NCI-H1930 (cell line): Measurements from ENCODE around the gene KCNMA1.

Source experiments
- DNase-seq, 2 experiments: peaks; one replicate each; lab custom pipeline; 2025; lab: John Stamatoyannopoulos, UW

KCNMA1 gene

GRCh38 chr10:77507291-77507880, 130.2 kb downstream of the KCNMA1 start:
- no peak for DNase-seq

GRCh38 chr10:77506517-77507200, 130.9 kb downstream of the KCNMA1 start:
- DNase-seq = no peak

- no peak for DNase-seq
Observed at GRCh38 chr10:77505431-77506334, 131.9 kb downstream of the KCNMA1 start.

GRCh38 chr10:77504873-77505257, 132.7 kb downstream of the KCNMA1 start:
- no peak for DNase-seq

- DNase-seq = no peak
Observed at GRCh38 chr10:77504196-77504872, 133.3 kb downstream of the KCNMA1 start.

GRCh38 chr10:77501846-77502261, 135.8 kb downstream of the KCNMA1 start:
- no peak for DNase-seq

GRCh38 chr10:77501152-77501845, 136.3 kb downstream of the KCNMA1 start:
- DNase-seq = no peak

- DNase-seq = no peak
Observed at GRCh38 chr10:77500754-77501151, 136.9 kb downstream of the KCNMA1 start.

GRCh38 chr10:77498829-77499228, 138.8 kb downstream of the KCNMA1 start:
- DNase-seq = no peak

- no peak for DNase-seq
Observed at GRCh38 chr10:77498210-77498609, 139.4 kb downstream of the KCNMA1 start.

GRCh38 chr10:77497748-77498147, 139.9 kb downstream of the KCNMA1 start:
- no peak for DNase-seq

- no peak for DNase-seq
Observed at GRCh38 chr10:77496941-77497420, 140.6 kb downstream of the KCNMA1 start.

GRCh38 chr10:77494756-77495541, 142.7 kb downstream of the KCNMA1 start:
- DNase-seq = no peak

- no peak for DNase-seq
Observed at GRCh38 chr10:77494327-77494726, 143.3 kb downstream of the KCNMA1 start.

- no peak for DNase-seq
Observed at GRCh38 chr10:77493851-77494261, 143.8 kb downstream of the KCNMA1 start.

- no peak for DNase-seq
Observed at GRCh38 chr10:77493239-77493806, 144.3 kb downstream of the KCNMA1 start.

GRCh38 chr10:77492368-77492994, 145.1 kb downstream of the KCNMA1 start:
- DNase-seq = no peak

GRCh38 chr10:77490534-77491314, 146.9 kb downstream of the KCNMA1 start:
- DNase-seq = no peak

GRCh38 chr10:77486517-77486916, 151.1 kb downstream of the KCNMA1 start:
- DNase-seq = no peak
